D721Med (cell line): Measurements from ENCODE around the gene RAB25.
"Not testable (repeated sequence)": the region's sequence is repeated elsewhere in the genome, so short reads cannot be mapped to it uniquely, and the experiment has no call there.

Experiments used
- DNase-seq: peaks from one replicate; pipeline ENCODE4 v3.0.0; 2011; ENCODE audit warnings: low spot score; ENCODE audit not compliant: insufficient read length
- FAIRE-seq: peaks from 2 replicates; lab custom pipeline; 2011; peaks lifted over from hg19 to GRCh38; lab: Jason Lieb, UNC
- TF ChIP-seq, protein P1 (sequence below): IDR thresholded peaks from 2 replicates; pipeline ENCODE4 v1.5.1; 2012; ENCODE audit warnings: mild to moderate bottlenecking, control low read depth; ENCODE audit not compliant: insufficient read depth; ENCODE audit errors: missing control alignments

Gene RAB25

DNA sequence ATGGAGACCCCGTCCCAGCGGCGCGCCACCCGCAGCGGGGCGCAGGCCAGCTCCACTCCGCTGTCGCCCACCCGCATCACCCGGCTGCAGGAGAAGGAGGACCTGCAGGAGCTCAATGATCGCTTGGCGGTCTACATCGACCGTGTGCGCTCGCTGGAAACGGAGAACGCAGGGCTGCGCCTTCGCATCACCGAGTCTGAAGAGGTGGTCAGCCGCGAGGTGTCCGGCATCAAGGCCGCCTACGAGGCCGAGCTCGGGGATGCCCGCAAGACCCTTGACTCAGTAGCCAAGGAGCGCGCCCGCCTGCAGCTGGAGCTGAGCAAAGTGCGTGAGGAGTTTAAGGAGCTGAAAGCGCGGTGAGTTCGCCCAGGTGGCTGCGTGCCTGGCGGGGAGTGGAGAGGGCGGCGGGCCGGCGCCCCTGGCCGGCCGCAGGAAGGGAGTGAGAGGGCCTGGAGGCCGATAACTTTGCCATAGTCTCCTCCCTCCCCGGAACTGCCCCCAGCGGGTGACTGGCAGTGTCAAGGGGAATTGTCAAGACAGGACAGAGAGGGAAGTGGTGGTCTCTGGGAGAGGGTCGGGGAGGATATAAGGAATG lies 54.1 kb downstream of the RAB25 start:
- FAIRE-seq: no peak
- TF ChIP-seq, protein P1, sequence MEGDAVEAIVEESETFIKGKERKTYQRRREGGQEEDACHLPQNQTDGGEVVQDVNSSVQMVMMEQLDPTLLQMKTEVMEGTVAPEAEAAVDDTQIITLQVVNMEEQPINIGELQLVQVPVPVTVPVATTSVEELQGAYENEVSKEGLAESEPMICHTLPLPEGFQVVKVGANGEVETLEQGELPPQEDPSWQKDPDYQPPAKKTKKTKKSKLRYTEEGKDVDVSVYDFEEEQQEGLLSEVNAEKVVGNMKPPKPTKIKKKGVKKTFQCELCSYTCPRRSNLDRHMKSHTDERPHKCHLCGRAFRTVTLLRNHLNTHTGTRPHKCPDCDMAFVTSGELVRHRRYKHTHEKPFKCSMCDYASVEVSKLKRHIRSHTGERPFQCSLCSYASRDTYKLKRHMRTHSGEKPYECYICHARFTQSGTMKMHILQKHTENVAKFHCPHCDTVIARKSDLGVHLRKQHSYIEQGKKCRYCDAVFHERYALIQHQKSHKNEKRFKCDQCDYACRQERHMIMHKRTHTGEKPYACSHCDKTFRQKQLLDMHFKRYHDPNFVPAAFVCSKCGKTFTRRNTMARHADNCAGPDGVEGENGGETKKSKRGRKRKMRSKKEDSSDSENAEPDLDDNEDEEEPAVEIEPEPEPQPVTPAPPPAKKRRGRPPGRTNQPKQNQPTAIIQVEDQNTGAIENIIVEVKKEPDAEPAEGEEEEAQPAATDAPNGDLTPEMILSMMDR: no peak
- DNase-seq: no peak

DNA sequence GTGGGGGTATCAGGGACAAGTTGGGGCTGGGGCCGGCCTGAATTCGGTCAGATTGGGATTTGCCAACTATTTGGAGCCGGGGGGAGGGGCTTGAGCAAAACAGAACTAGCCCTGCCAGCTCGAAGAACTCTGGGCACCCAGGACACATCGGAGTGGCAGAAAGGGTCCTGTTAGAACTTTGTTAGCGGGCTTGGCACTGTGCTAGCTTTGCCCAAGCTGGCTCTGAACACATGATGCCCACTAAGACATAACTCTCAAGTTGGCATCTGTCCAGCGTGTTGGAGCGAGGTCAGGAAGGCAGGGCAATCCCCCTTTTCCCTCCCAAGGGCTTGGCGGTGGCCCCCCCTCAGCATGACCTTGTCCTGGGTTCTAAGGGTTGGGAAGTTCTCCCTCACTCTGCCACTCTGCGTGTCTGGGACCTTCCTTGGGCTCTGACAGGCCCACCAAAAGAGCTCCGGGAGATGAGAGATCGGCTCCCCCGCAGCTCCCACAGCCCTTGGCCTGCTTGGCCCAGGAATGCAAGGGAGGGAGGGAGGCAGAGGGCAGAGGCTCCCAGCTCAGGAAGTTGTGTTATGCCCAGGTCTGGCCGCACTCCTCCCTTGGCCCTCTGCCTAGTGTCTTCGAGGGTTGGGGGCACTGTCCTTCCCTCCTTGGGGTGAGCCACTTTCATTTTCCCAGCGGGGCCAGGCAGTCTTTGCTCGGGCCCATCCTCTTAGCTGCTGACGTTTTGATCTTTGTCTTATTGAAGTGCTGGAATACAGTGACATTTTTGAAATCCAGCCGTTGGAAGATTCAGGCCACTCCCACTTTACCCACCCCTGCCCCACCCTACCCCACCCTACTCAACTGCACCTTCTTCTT lies 54.8 kb downstream of the RAB25 start:
- no peak for FAIRE-seq
- no peak for DNase-seq
- TF ChIP-seq, protein P1: no peak

DNA sequence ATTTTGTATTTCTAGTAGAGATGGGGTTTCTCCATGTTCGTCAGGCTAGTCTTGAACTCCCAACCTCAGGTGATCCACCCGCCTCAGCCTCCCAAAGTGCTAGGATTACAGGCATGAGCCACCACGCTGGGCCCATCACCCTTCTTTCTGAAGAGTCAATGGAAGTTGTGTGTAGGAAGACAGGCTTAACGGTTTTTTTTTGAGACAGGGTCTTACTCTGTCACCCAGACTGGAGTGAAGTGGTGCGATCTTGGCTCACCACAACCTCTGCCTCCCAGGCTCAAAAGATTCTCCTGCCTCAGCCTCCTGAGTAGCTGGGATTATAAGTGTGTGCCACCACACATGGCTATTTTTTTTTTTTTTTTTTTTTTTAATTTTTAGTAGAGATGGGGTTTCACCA lies 55.8 kb downstream of the RAB25 start:
- not testable (repeated sequence) for FAIRE-seq, DNase-seq

DNA sequence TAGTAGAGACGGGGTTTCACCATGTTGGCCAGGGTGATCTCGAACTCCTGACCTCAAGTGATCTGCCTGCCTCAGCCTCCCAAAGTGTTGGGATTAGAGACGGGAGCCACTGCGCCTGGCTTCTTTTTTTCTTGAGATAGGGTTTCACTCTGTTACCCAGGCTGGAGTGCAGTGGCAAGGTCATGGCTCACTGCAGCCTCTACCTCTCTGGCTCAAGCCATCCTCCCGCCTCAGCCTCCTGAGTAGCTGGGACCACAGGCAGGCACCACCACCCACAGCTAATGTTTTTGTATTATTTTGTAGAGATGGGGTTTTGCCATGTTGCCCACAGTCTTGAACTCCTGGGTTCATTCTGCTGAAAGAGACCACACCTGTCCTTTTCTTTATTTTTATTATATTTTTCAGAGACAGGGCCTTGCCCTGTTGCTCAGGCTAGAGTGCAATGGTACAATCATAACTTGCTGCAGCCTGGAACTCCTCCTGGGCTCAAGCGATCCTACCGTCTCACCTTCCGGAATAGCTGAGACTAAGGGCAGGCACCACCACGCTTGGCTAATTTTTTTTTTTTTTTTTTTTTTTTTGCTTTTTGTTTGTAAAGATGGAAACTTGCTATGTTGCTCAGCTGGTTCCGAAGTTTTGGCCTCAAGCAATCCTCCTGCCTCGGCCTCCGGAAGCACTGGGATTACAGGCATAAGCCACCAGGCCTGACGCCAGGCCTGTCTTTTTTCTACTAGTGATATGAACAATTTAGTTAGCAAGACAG lies 56.6 kb downstream of the RAB25 start:
- no peak for FAIRE-seq
- TF ChIP-seq, protein P1: no peak
- no peak for DNase-seq

DNA sequence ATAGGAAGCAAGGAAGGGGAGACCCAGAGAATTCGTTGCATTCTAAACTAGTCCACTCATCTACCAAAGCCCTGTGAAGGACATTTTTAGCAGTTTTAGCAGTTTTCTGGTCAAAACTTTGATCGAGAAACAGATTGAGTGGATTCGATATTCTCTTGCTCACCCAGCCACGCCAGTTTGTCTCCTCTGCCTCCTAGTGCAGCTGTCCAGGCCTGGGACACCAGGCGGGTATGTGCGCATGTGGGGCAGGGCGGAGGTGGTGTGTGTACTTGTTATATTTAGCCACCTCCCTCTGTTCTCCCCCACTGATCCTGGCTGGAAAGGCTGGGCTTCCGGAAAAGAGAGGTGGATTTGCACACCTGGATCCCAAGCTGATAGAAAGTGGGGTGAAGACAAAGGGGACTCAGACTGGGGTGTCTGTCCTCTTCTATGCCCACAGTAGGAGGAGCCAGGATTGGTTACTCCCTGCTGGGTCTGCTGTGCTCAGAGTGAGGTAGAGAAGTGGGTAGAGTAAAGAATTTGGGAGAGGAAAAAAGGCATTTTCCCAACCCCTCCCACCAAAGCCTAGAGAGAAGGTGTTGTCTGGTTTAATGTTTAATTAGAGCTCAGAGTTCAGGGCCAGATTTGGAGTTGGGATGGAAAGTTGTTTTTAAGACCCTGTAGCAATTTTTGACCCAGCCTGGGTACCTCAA lies 57.4 kb downstream of the RAB25 start:
- FAIRE-seq (no peak), DNase-seq (no peak)
- TF ChIP-seq, protein P1: no peak

GRCh38 chr1:156119503-156120209 lies 58.7 kb downstream of the RAB25 start:
- FAIRE-seq (no peak), DNase-seq (no peak)
- TF ChIP-seq, protein P1: no peak
